Right hindlimb (tissue), 1 donor: Measurements from ENCODE around the gene USP54.

Source experiments
- DNase-seq: peaks from one replicate; pipeline ENCODE4 v3.0.0-alpha.2; 2018

Gene USP54

GRCh38 chr10:73517166-73517888 lies 73.8 kb downstream of the USP54 start:
- no peak for DNase-seq

GRCh38 chr10:73512207-73512743 lies 78.9 kb downstream of the USP54 start:
- no peak for DNase-seq

GRCh38 chr10:73509695-73510094 lies 81.4 kb downstream of the USP54 start:
- DNase-seq = no peak

- DNase-seq = no peak
These were observed 84.7 kb downstream of the USP54 start for GRCh38 chr10:73506491-73506890.

- DNase-seq = no peak
These were observed 85.1 kb downstream of the USP54 start for GRCh38 chr10:73506074-73506473.

GRCh38 chr10:73503037-73503436 lies 88.1 kb downstream of the USP54 start:
- no peak for DNase-seq

GRCh38 chr10:73501651-73502050 lies 89.5 kb downstream of the USP54 start:
- no peak for DNase-seq

GRCh38 chr10:73497623-73498022 lies 93.5 kb downstream of the USP54 start:
- DNase-seq = no peak

GRCh38 chr10:73495884-73496674 lies 95.1 kb downstream of the USP54 start, which contains the start of gene PPP3CB:
Gene PPP3CB, minus strand, starts transcription at chr10:73496024. Its CDS starts 135 bp downstream, at chr10:73495889.
- DNase-seq = peak; percentile 98

- DNase-seq = peak; percentile 87
These were observed 95.8 kb downstream of the USP54 start for GRCh38 chr10:73495226-73495883.

GRCh38 chr10:73494877-73495225 lies 96.3 kb downstream of the USP54 start:
- no peak for DNase-seq

GRCh38 chr10:73494213-73494612 lies 96.9 kb downstream of the USP54 start:
- DNase-seq = no peak

- no peak for DNase-seq
These were observed 97.4 kb downstream of the USP54 start for GRCh38 chr10:73493781-73494180.

GRCh38 chr10:73486601-73487000 lies 104.5 kb downstream of the USP54 start:
- DNase-seq = no peak

GRCh38 chr10:73485320-73485719 lies 105.8 kb downstream of the USP54 start:
- no peak for DNase-seq

- DNase-seq = no peak
These were observed 111.0 kb downstream of the USP54 start for GRCh38 chr10:73480158-73480557.

GRCh38 chr10:73478636-73479035 lies 112.5 kb downstream of the USP54 start:
- DNase-seq = no peak

GRCh38 chr10:73471226-73471625 lies 119.9 kb downstream of the USP54 start:
- no peak for DNase-seq

- DNase-seq = no peak
These were observed 121.6 kb downstream of the USP54 start for GRCh38 chr10:73469579-73469978.

GRCh38 chr10:73467206-73467605 lies 123.9 kb downstream of the USP54 start:
- DNase-seq = no peak

GRCh38 chr10:73465978-73466726 lies 125.0 kb downstream of the USP54 start:
- no peak for DNase-seq

GRCh38 chr10:73460897-73461296 lies 130.2 kb downstream of the USP54 start:
- DNase-seq = no peak
